Thymus (tissue), 11 donors: ENCODE results near the gene TIAM2. TPM values are rescaled to one million over a fixed set of nuclear protein-coding genes. Genes with fewer than 3 reads are reported as not detected.
A peak's percentile ranks its signal among the peaks of the same experiment; 100 is the strongest.

Source experiments
- DNase-seq, 9 donors: peaks; one replicate each; pipeline ENCODE4 v3.0.0-alpha.2; 2013; ENCODE audit warnings: low spot score in 9 of 9, low read depth in 6 of 9, missing footprints in 1 of 9
- H3K27ac ChIP-seq, 2 donors: one replicate each; pipeline ENCODE4 v1.5.1; 2013; ENCODE audit warnings: control low read depth in 1 of 2, low read depth in 1 of 2, low read length in 1 of 2, mild to moderate bottlenecking in 1 of 2, moderate library complexity in 1 of 2
- H3K27me3 ChIP-seq, 2 donors: one replicate each; pipeline ENCODE4 v1.5.1; 2013; ENCODE audit warnings: low read length in 1 of 2; ENCODE audit not compliant: control insufficient read depth in 2 of 2, insufficient read depth in 1 of 2
- H3K36me3 ChIP-seq, 2 donors: one replicate each; pipeline ENCODE4 v1.5.1; 2013; ENCODE audit warnings: low read length in 1 of 2, mild to moderate bottlenecking in 1 of 2, moderate library complexity in 1 of 2; ENCODE audit not compliant: control insufficient read depth in 2 of 2, insufficient read depth in 2 of 2
- H3K4me1 ChIP-seq, 2 donors: one replicate each; pipeline ENCODE4 v1.5.1; 2013; ENCODE audit warnings: low read length in 2 of 2; ENCODE audit not compliant: control insufficient read depth in 2 of 2, insufficient read depth in 2 of 2
- H3K4me3 ChIP-seq, 2 donors: one replicate each; pipeline ENCODE4 v1.5.1; 2013; ENCODE audit warnings: low read length in 2 of 2, control low read depth in 1 of 2, mild to moderate bottlenecking in 1 of 2
- H3K9me3 ChIP-seq, 2 donors: one replicate each; pipeline ENCODE4 v1.5.1; 2013; ENCODE audit warnings: low read length in 1 of 2, mild to moderate bottlenecking in 1 of 2; ENCODE audit not compliant: control insufficient read depth in 2 of 2, insufficient read depth in 1 of 2
- WGBS: extraction: QIAGEN DNeasy Blood & Tissue Kit; methylation state at CpG from one replicate; pipeline ENCODE4 v1.1.7; 2013; 5-methylcytosine and 5-hydroxymethylcytosine counted together
- polyA plus RNA-seq: library from polyadenylated mRNA; stranded (reverse); fragments of 200-250 nt; gene quantifications from one replicate; pipeline ENCODE4 v1.2.3, GENCODE V29; 2013
- total RNA-seq: library from RNA; stranded (reverse); fragments of 120-200 nt; gene quantifications from one replicate; pipeline ENCODE4 v1.2.4, GENCODE V29; 2013
- donor health status: healthy.

TIAM2 gene
- total and polyA plus RNA-seq, 2 donors: 5.4 to 7.8 TPM

- H3K4me1 ChIP-seq: no peaks in the 10 kb centered on the region
- WGBS: 96% methylated on average over 4 of the region's 4 CpGs
- H3K4me3 ChIP-seq: no peak overlapping the region
- no peaks in the 10 kb centered on the region for H3K36me3 ChIP-seq
- H3K27me3 ChIP-seq: no peaks in the 10 kb centered on the region
- H3K9me3 ChIP-seq: no peaks in the 10 kb centered on the region
- no peak overlapping the region for H3K27ac ChIP-seq
- no peak for DNase-seq
Observed at GRCh38 chr6:154984146-154984545, 11.0 kb upstream of the TIAM2 start.

DNA sequence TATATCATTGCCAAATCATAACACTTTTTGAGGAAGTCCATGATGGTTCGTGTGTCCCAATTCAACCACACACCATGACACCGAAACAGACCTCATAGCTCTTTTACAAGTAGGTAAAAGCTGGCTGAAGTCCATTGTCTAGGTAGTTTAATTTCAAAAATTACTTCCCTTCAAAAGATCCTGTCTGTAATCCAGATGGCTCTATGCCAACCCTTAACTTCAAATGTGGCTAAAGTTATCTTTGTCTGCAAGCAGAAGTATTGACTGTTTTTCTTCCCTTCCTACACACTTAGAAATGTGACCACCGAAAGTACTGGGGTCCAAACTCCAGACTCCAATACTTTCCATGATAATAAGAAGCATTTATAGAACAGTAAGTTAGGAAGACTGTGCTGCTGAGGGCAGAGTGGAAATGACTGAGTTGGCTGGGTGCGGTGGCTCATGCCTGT is 8.3 kb upstream of the TIAM2 start:
- no peaks in the 10 kb centered on the region for H3K9me3 ChIP-seq
- H3K36me3 ChIP-seq: no peaks in the 10 kb centered on the region
- WGBS: 35% methylated on average over 4 of the region's 4 CpGs
- H3K4me1 ChIP-seq: no peaks in the 10 kb centered on the region
- H3K4me3 ChIP-seq: no peak overlapping the region
- DNase-seq: no peak
- H3K27me3 ChIP-seq: no peaks in the 10 kb centered on the region
- H3K27ac ChIP-seq: no peak overlapping the region

GRCh38 chr6:154989448-154989847 is 5.7 kb upstream of the TIAM2 start:
- Histone ChIP-seq H3K27me3 (peaks cover 0 to 12% of the 10 kb centered on the region in 2 donors), H3K9me3 (no peaks in the 10 kb centered on the region), H3K4me3 (no peak overlapping the region), H3K4me1 (no peaks in the 10 kb centered on the region), H3K27ac (no peak overlapping the region), H3K36me3 (no peaks in the 10 kb centered on the region)
- WGBS: 96% methylated on average over 7 of the region's 7 CpGs
- DNase-seq: no peak

DNA sequence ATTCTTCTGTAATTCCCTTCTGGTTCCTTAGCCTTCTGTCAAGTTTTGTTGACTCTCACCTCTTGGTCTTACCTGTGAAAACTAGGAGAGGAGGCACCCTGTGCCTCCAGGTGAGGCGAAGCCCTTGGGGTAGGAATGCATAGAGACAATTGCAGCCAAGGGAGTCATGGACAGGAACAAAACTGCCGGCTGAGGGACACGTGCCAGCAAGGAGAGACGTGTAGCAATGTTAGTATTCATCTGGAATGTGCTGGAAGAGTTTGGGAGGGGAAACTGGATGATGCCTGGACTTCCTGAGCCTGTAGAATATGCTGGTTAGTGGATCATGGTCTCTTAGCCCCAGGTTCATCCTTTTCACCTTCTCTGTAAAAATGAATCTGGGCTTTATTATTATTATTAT is 3.9 kb upstream of the TIAM2 start:
- no peak overlapping the region for H3K27ac ChIP-seq
- WGBS: 93% methylated on average over 4 of the region's 4 CpGs
- H3K9me3 ChIP-seq: peaks cover 0 to 4% of the 10 kb centered on the region in 2 donors

DNA sequence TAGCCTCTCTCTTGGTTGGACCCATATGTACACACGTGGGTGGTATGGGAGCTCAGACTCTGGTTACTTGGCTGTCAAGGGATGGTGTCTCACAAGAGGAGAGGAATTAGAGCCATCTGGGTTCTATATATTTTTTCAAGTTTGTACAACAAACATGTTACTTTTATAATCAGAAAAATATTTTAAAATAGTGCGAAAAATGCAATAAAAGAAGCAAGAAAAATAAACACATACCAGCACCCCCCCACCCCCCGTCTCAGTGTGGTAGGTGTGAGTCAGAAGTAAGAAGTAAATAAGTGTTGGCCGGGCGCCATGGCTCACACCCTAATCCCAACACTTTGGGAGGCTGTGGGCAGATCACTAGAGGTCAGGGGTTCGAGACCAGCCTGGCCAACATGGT is 2.1 kb upstream of the TIAM2 start:
- Histone ChIP-seq H3K27me3 (peaks cover 17 to 44% of the 10 kb centered on the region in 2 donors), H3K27ac (no peak overlapping the region), H3K4me1 (peaks cover 6% of the 10 kb centered on the region in 2 donors), H3K36me3 (no peaks in the 10 kb centered on the region), H3K9me3 (peaks cover 0 to 4% of the 10 kb centered on the region in 2 donors), H3K4me3 (no peak overlapping the region)
- DNase-seq: no peak
- 94% methylated on average over 6 of the region's 6 CpGs for WGBS

More for the DNA sequence above, 3.9 kb upstream of the TIAM2 start:
- no peak for DNase-seq
- Histone ChIP-seq H3K36me3 (no peaks in the 10 kb centered on the region), H3K4me1 (peaks cover 6% of the 10 kb centered on the region in 2 donors), H3K27me3 (peaks cover 8 to 26% of the 10 kb centered on the region in 2 donors), H3K4me3 (no peak overlapping the region)

DNA sequence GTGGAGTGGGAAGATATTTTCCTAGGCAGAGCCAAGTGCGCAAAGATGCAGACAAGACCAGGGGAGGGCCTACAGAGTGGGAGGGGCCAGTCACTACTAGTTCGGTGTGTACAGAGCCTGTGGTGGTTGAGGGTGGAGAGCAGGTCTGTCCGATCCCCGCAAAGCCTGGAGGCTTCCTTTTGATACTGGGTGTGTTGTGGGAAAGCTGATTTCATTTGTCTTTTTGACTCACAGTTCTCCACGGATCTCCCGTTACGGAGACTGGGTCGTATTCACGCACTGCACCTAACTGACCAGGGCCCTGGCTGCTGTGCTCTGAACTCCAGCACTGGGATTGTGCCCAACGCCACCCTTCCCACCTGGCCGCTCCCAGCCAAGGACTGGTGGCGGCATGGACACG is 1.4 kb upstream of the TIAM2 start:
- peaks cover 6% of the 10 kb centered on the region in 2 donors for H3K4me1 ChIP-seq
- H3K27ac ChIP-seq: no peak overlapping the region
- H3K9me3 ChIP-seq: peaks cover 0 to 4% of the 10 kb centered on the region in 2 donors
- no peaks in the 10 kb centered on the region for H3K36me3 ChIP-seq
- peaks cover 20 to 50% of the 10 kb centered on the region in 2 donors for H3K27me3 ChIP-seq
- DNase-seq: no peak
- no peak overlapping the region for H3K4me3 ChIP-seq
- WGBS: 97% methylated on average over 13 of the region's 13 CpGs

DNA sequence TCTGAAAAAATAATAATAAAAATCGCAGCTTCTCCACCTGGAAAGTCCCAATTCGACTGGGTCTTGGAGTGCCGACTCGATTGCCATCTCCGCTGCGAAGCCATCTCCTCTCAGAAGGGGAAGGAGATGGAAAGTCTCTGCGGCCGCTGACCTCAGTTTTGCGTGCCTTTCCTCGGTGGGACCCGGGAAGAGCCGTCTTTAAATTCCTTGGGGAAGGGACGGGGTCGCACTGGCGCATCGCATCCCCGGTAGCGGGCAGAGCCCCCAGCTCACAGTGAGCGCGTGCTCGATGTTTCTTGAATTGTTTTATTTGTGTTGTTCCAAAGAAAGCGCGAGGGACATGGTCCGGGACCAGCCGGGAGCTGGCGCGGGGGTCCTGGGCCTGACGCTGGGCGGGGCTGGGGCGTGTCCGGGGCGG is 270 bp upstream of the TIAM2 start:
- Histone ChIP-seq H3K27ac (no peak overlapping the region), H3K27me3 (peaks cover 20 to 51% of the 10 kb centered on the region in 2 donors), H3K4me3 (peak overlapping the region in 1 of 2 donors; percentile 57), H3K9me3 (peaks cover 0 to 4% of the 10 kb centered on the region in 2 donors), H3K36me3 (no peaks in the 10 kb centered on the region), H3K4me1 (peaks cover 6% of the 10 kb centered on the region in 2 donors)
- DNase-seq: no peak
- 18% methylated on average over 32 of the region's 32 CpGs for WGBS

DNA sequence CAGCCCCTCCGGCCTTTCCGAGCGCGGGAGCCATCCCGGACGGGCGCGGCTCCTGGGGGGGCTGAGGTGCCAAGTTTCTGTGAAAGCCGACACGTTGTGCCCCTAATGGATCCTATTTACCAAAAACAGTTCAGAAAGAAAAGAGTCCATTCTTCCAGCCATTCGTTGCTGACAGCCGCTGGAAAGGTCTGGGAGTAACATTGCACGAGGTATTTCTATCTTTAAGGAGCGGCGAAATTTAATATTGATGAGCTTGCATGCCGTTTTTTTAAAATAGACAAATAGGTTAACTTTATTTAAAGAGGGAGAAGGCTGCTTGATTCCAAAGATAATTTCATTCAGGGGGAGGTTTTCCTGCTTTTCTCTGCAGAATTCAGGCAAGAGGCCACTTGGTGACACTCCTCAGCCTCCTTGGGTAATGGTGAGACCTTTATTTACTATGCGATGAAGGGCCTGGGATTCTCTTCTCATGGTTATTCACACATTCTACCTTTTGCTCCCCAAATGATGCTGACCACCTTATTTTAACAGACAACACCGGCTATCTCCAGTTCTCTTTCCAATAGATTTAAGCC is 988 bp downstream of the TIAM2 start:
- Histone ChIP-seq H3K4me1 (peaks cover 6% of the 10 kb centered on the region in 2 donors), H3K9me3 (peaks cover 0 to 4% of the 10 kb centered on the region in 2 donors), H3K4me3 (peak overlapping the region in 1 of 2 donors; percentile 57), H3K36me3 (no peaks in the 10 kb centered on the region), H3K27ac (no peak overlapping the region), H3K27me3 (peaks cover 20 to 51% of the 10 kb centered on the region in 2 donors)
- WGBS: 20% methylated on average over 18 of the region's 18 CpGs
- DNase-seq: no peak

DNA sequence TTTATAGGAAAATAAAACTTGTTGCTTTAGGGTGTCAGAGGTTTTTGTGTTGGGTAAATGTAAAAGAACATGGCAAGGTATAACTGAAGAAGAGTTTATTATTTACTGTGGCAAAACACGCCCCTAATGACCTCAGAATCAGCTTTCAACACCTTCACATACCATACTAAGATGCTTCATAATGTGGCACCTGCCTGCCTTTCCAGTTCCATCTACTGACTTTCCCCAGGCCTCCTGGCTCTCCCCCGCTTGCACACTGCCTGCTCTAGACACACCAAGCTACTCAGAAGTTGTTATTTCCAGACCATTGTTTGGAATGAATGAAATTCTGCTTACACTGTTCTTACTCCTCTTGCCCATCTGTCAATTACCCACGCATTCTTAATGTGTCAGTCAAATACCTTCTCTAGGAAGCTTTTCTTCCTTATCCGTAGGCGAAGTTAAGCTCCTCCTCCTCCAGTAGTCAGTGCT is 1.8 kb downstream of the TIAM2 start:
- Histone ChIP-seq H3K36me3 (no peaks in the 10 kb centered on the region), H3K4me1 (peaks cover 6% of the 10 kb centered on the region in 2 donors), H3K27me3 (peaks cover 20 to 51% of the 10 kb centered on the region in 2 donors), H3K27ac (no peak overlapping the region), H3K9me3 (peaks cover 0 to 4% of the 10 kb centered on the region in 2 donors), H3K4me3 (no peak overlapping the region)
- DNase-seq: no peak
- WGBS: 92% methylated on average over 5 of the region's 5 CpGs
